Ishikawa (cell line): ENCODE data around the gene HMGN2.
A peak's percentile ranks its signal among the peaks of the same experiment; 100 is the strongest.

Experiments
- CEBPB ChIP-seq: IDR thresholded peaks from 2 replicates; pipeline ENCODE4 v1.6.1; 2012
- CREB1 ChIP-seq: IDR thresholded peaks from 2 replicates; pipeline ENCODE4 v1.6.1; 2012; ENCODE audit warnings: low read depth
- EGR1 ChIP-seq: IDR thresholded peaks from 2 replicates; pipeline ENCODE4 v1.6.1; 2012
- EP300 ChIP-seq: IDR thresholded peaks from 2 replicates; pipeline ENCODE4 v1.6.1; 2012; ENCODE audit warnings: borderline replicate concordance
- FOXM1 ChIP-seq: IDR thresholded peaks from 2 replicates; pipeline ENCODE4 v1.6.1; 2012; ENCODE audit warnings: low read depth, borderline replicate concordance
- MAX ChIP-seq: IDR thresholded peaks from 2 replicates; pipeline ENCODE4 v1.6.1; 2012
- NFIC ChIP-seq: IDR thresholded peaks from 2 replicates; pipeline ENCODE4 v1.6.1; 2012
- RAD21 ChIP-seq: IDR thresholded peaks from 2 replicates; pipeline ENCODE4 v1.6.1; 2012; ENCODE audit warnings: low read depth
- REST ChIP-seq: IDR thresholded peaks from 2 replicates; pipeline ENCODE4 v1.6.1; 2012; ENCODE audit warnings: low read depth, mild to moderate bottlenecking
- TAF1 ChIP-seq: IDR thresholded peaks from 2 replicates; pipeline ENCODE4 v1.6.1; 2012; ENCODE audit warnings: low read depth, mild to moderate bottlenecking
- TCF12 ChIP-seq: IDR thresholded peaks from 2 replicates; pipeline ENCODE4 v1.6.1; 2012; ENCODE audit warnings: low read depth
- TEAD4 ChIP-seq: IDR thresholded peaks from 2 replicates; pipeline ENCODE4 v1.6.1; 2012
- USF1 ChIP-seq: IDR thresholded peaks from 2 replicates; pipeline ENCODE4 v1.6.1; 2012
- YY1 ChIP-seq: IDR thresholded peaks from 2 replicates; pipeline ENCODE4 v1.6.1; 2012; ENCODE audit warnings: low read depth
- ZBTB7A ChIP-seq: IDR thresholded peaks from 2 replicates; pipeline ENCODE4 v1.6.1; 2012; ENCODE audit warnings: low read depth

HMGN2 gene

GRCh38 chr1:26469558-26469957, 2.7 kb upstream of the HMGN2 start:
- TF ChIP-seq TEAD4 (no peak), CREB1 (no peak), EGR1 (no peak), TCF12 (no peak), ZBTB7A (no peak), FOXM1 (no peak), MAX (no peak), USF1 (no peak), REST (no peak), NFIC (no peak), YY1 (no peak), EP300 (no peak)

GRCh38 chr1:26470878-26471497, 1.3 kb upstream of the HMGN2 start:
- no peak for TF ChIP-seq USF1
- no peak for TF ChIP-seq ZBTB7A
- TF ChIP-seq REST, result no peak
- no peak for TF ChIP-seq EP300
- TF ChIP-seq NFIC, result no peak
- no peak for TF ChIP-seq FOXM1
- TF ChIP-seq TAF1, result no peak
- TF ChIP-seq YY1, result no peak
- no peak for TF ChIP-seq MAX
- no peak for TF ChIP-seq EGR1
- TF ChIP-seq TCF12, result no peak

GRCh38 chr1:26471498-26472319, 531 bp upstream of the HMGN2 start:
- TF ChIP-seq TAF1 (no peak), EGR1 (no peak), TEAD4 (no peak), ZBTB7A (peak; percentile 83), USF1 (no peak), MAX (peak; percentile 61), CEBPB (no peak), RAD21 (no peak), REST (peak; percentile 85), CREB1 (no peak), NFIC (peak; percentile 24; the same call in 1 of the 2 replicates)
